Right renal cortex interstitium (tissue), 3 donors: Measurements from ENCODE around the gene C1orf115. TPM values are rescaled to one million over a fixed set of nuclear protein-coding genes. Genes with fewer than 3 reads are reported as not detected.
"Not testable (repeated sequence)": the region's sequence is repeated elsewhere in the genome, so short reads cannot be mapped to it uniquely, and the experiment has no call there.

Source experiments
- DNase-seq, 3 donors: peaks; one replicate each; pipeline ENCODE4 v3.0.0-alpha.2; 2013; ENCODE audit warnings: low read depth in 3 of 3, low spot score in 2 of 3
- polyA plus RNA-seq, 3 donors: library from polyadenylated mRNA; unstranded; fragments of 120-200 nt; gene quantifications; one replicate each; pipeline ENCODE4 v1.2.1, GENCODE V29; 2013; ENCODE audit not compliant: insufficient read length in 3 of 3

The C1orf115 gene
- polyA plus RNA-seq, result 10 to 100 TPM; 26.6 to 28.4 (median 27.9) TPM

- DNase-seq, result peak; percentile 56 to 58 (median 58)
Measured at GRCh38 chr1:220690140-220691052, at the start of gene C1orf115. Gene C1orf115, plus strand, starts transcription at chr1:220690363. Its CDS starts 40 bp downstream, at chr1:220690403.

- DNase-seq, result no peak
Measured at GRCh38 chr1:220642285-220642684, 47.9 kb upstream of the C1orf115 start.

- DNase-seq, result no peak
Measured at GRCh38 chr1:220652995-220653394, 37.2 kb upstream of the C1orf115 start.

GRCh38 chr1:220655509-220655908 lies 34.7 kb upstream of the C1orf115 start:
- DNase-seq, result no peak

GRCh38 chr1:220655961-220656740 lies 34.0 kb upstream of the C1orf115 start:
- DNase-seq, result no peak

GRCh38 chr1:220666349-220666748 lies 23.8 kb upstream of the C1orf115 start:
- DNase-seq, result no peak

- DNase-seq, result no peak
Measured at GRCh38 chr1:220669005-220669404, 21.2 kb upstream of the C1orf115 start.

- no peak for DNase-seq
Measured at GRCh38 chr1:220670365-220670764, 19.8 kb upstream of the C1orf115 start.

GRCh38 chr1:220673921-220674320 lies 16.2 kb upstream of the C1orf115 start:
- no peak for DNase-seq

GRCh38 chr1:220677251-220677650 lies 12.9 kb upstream of the C1orf115 start:
- DNase-seq, result no peak

- peak in 1 of 3 donors; percentile 29 for DNase-seq
Measured at GRCh38 chr1:220680085-220680687, 10.0 kb upstream of the C1orf115 start.

GRCh38 chr1:220681220-220681880 lies 8.8 kb upstream of the C1orf115 start:
- DNase-seq, result no peak

GRCh38 chr1:220682901-220683576 lies 7.1 kb upstream of the C1orf115 start:
- DNase-seq, result no peak

GRCh38 chr1:220683716-220684115 lies 6.4 kb upstream of the C1orf115 start:
- DNase-seq, result not testable (repeated sequence)

GRCh38 chr1:220684890-220685289 lies 5.3 kb upstream of the C1orf115 start:
- DNase-seq, result no peak

- no peak for DNase-seq
Measured at GRCh38 chr1:220685879-220686278, 4.3 kb upstream of the C1orf115 start.

- DNase-seq, result no peak
Measured at GRCh38 chr1:220687809-220688208, 2.4 kb upstream of the C1orf115 start.

GRCh38 chr1:220689666-220690065 lies 497 bp upstream of the C1orf115 start:
- no peak for DNase-seq

- DNase-seq, result no peak
Measured at GRCh38 chr1:220691053-220691684, 1.0 kb downstream of the C1orf115 start.
